PC-3 (cell line): ENCODE measurements around the gene TSHZ2. TPM values are rescaled to one million over a fixed set of nuclear protein-coding genes. Genes with fewer than 3 reads are reported as not detected.

ENCODE experiments used
- ATAC-seq: fragments of 200-7000 bp; cut with Tn5 transposase; 2 replicates; pipeline ENCODE4 v1.9.1; 2020; ENCODE audit warnings: mild to moderate bottlenecking, moderate library complexity
- BruUV-seq: library from RNA; stranded (reverse); fragments of 400-500 nt; replicated peaks from 2 replicates; lab custom pipeline; 2021; lab: Mats Ljungman, UMichigan
- CTCF ChIA-PET: fragments of 300-600 bp; sonication (Branson Sonifier 250); formaldehyde crosslinking; loops from one replicate; lab custom pipeline; 2022; ENCODE audit warnings: antibody characterized with exemption; lab: Charles Lee
- POLR2A ChIA-PET: fragments of 300-600 bp; sonication (Branson Sonifier 250); formaldehyde crosslinking; loops from one replicate; lab custom pipeline; 2022; ENCODE audit warnings: antibody characterized with exemption; ENCODE audit not compliant: unreplicated experiment; lab: Charles Lee
- DNase-seq: peaks from one replicate; pipeline ENCODE4 v3.0.0-alpha.2; 2015
- H2AFZ ChIP-seq: fragments of 300-600 bp; sonication (generic); 2 replicates; pipeline ENCODE4 v1.6.0; 2016; ENCODE audit warnings: antibody characterized with exemption, low read length
- H3F3A ChIP-seq: fragments of 300-600 bp; sonication (generic); one replicate; pipeline ENCODE4 v1.6.0; 2017; ENCODE audit warnings: antibody characterized with exemption, low read length, control low read depth, mild to moderate bottlenecking; ENCODE audit not compliant: unreplicated experiment
- H3K27ac ChIP-seq: fragments of 300-600 bp; sonication (generic); 2 replicates; pipeline ENCODE4 v1.5.1; 2016; ENCODE audit warnings: mild to moderate bottlenecking, low read length
- H3K27me3 ChIP-seq: fragments of 300-600 bp; sonication (generic); 2 replicates; pipeline ENCODE4 v1.6.1; 2016; ENCODE audit warnings: low read length, mixed read lengths
- H3K36me3 ChIP-seq: fragments of 300-600 bp; sonication (generic); 2 replicates; pipeline ENCODE4 v1.6.1; 2016; ENCODE audit warnings: low read depth, mixed run types, low read length, mixed read lengths
- H3K4me1 ChIP-seq: fragments of 300-600 bp; sonication (generic); 2 replicates; pipeline ENCODE4 v1.5.1; 2016; ENCODE audit warnings: low read length; ENCODE audit not compliant: insufficient read depth
- H3K4me2 ChIP-seq: fragments of 300-600 bp; sonication (generic); 2 replicates; pipeline ENCODE4 v1.6.0; 2016; ENCODE audit warnings: low read length
- H3K4me3 ChIP-seq: fragments of 300-600 bp; sonication (generic); 2 replicates; pipeline ENCODE4 v1.5.1; 2016; ENCODE audit warnings: mild to moderate bottlenecking, low read length, mixed read lengths
- H3K79me2 ChIP-seq: fragments of 300-600 bp; sonication (generic); 2 replicates; pipeline ENCODE4 v1.6.1; 2017; ENCODE audit warnings: low read length, mixed read lengths
- H3K9ac ChIP-seq: fragments of 300-600 bp; sonication (generic); 2 replicates; pipeline ENCODE4 v1.6.0; 2016; ENCODE audit warnings: mild to moderate bottlenecking, low read length
- H3K9me2 ChIP-seq: fragments of 300-600 bp; sonication (generic); replicated peaks from 2 replicates; pipeline ENCODE4 v1.6.1; 2016; ENCODE audit warnings: mixed run types, low read length, mixed read lengths
- H3K9me3 ChIP-seq: fragments of 300-600 bp; sonication (generic); 2 replicates; pipeline ENCODE4 v1.6.1; 2016; ENCODE audit warnings: low read length, mixed read lengths
- H4K20me1 ChIP-seq: fragments of 300-600 bp; sonication (generic); 2 replicates; pipeline ENCODE4 v1.6.1; 2016; ENCODE audit warnings: low read length, mixed read lengths
- CTCF ChIP-seq: fragments of 300-600 bp; sonication (generic); conservative IDR thresholded peaks from 2 replicates; pipeline ENCODE4 v1.5.1; 2017; ENCODE audit warnings: antibody characterized with exemption, low read depth, mild to moderate bottlenecking, low read length
- EZH2 ChIP-seq: fragments of 300-600 bp; sonication (generic); IDR thresholded peaks from one replicate; pipeline ENCODE4 v1.6.1; 2017; ENCODE audit warnings: antibody characterized with exemption, mild to moderate bottlenecking, low read length; ENCODE audit not compliant: unreplicated experiment
- EZH2phosphoT487 ChIP-seq: fragments of 300-600 bp; sonication (generic); IDR thresholded peaks from 2 replicates; pipeline ENCODE4 v1.6.1; 2018; ENCODE audit warnings: mild to moderate bottlenecking, antibody characterized with exemption, low read length, borderline replicate concordance
- intact Hi-C: fragments of 100-400 bp; cut with micrococcal nuclease; formaldehyde crosslinking; loops from 2 replicates; pipeline ENCODE4 v1.9.0; 2023
- total RNA-seq: library from RNA; depleted of rRNA; stranded (reverse); fragments of >200 nt; gene quantifications from 2 replicates; pipeline ENCODE4 v1.2.3, GENCODE V29; 2014

The TSHZ2 gene
- total RNA-seq, 1 experiment from 2014 or later, result not detected

GRCh38 chr20:53352727-53353440 is 380.7 kb downstream of the TSHZ2 start:
- CTCF ChIA-PET, result no interaction called here
- ATAC-seq (no peak), DNase-seq (no peak)
- Histone ChIP-seq H3K4me3 (no peak overlapping the region), H3K36me3 (no peaks in the 10 kb centered on the region), H3K9me3 (peaks cover 5% of the 10 kb centered on the region; the same call in 1 of the 2 replicates), H3K9ac (no peak overlapping the region), H3K4me1 (no peaks in the 10 kb centered on the region), H3K27ac (no peak overlapping the region), H3K27me3 (peaks cover 43% of the 10 kb centered on the region), H2AFZ (no peak overlapping the region), H3K9me2 (no peaks in the 10 kb centered on the region), H3K4me2 (no peak overlapping the region), H3F3A (no peaks in the 10 kb centered on the region), H3K79me2 (no peaks in the 10 kb centered on the region), H4K20me1 (no peaks in the 10 kb centered on the region)
- POLR2A ChIA-PET, result no interaction called here
- no TSS peak for BruUV-seq
- intact Hi-C loops, result no loop called here
- TF ChIP-seq CTCF, result no peak
- TF ChIP-seq EZH2phosphoT487, result no peak
- TF ChIP-seq EZH2, result no peak

GRCh38 chr20:53354314-53354713 is 382.2 kb downstream of the TSHZ2 start:
- Histone ChIP-seq H3K4me2 (no peak overlapping the region), H3K9me3 (peaks cover 5% of the 10 kb centered on the region; the same call in 1 of the 2 replicates), H3K4me1 (no peaks in the 10 kb centered on the region), H3K27ac (no peak overlapping the region), H3K36me3 (no peaks in the 10 kb centered on the region), H3F3A (no peaks in the 10 kb centered on the region), H3K4me3 (no peak overlapping the region), H3K79me2 (no peaks in the 10 kb centered on the region), H3K9me2 (no peaks in the 10 kb centered on the region), H4K20me1 (no peaks in the 10 kb centered on the region), H2AFZ (no peak overlapping the region), H3K27me3 (peaks cover 45% of the 10 kb centered on the region), H3K9ac (no peak overlapping the region)
- ATAC-seq (no peak), DNase-seq (no peak)
- TF ChIP-seq CTCF, result no peak
- ChIA-PET POLR2A (no interaction called here), CTCF (no interaction called here)
- BruUV-seq, result no TSS peak
- intact Hi-C loops, result no loop called here

- no peak overlapping the region for H2AFZ ChIP-seq
- CTCF ChIA-PET, result no interaction called here
- H3F3A ChIP-seq, result no peaks in the 10 kb centered on the region
- peaks cover 50% of the 10 kb centered on the region for H3K27me3 ChIP-seq
- H3K9me2 ChIP-seq, result no peaks in the 10 kb centered on the region
- H3K9ac ChIP-seq, result no peak overlapping the region
- no peak for TF ChIP-seq EZH2phosphoT487
- TF ChIP-seq EZH2, result no peak
- no peak for TF ChIP-seq CTCF
- BruUV-seq, result no TSS peak
- H4K20me1 ChIP-seq, result no peaks in the 10 kb centered on the region
- peaks cover 5% of the 10 kb centered on the region; the same call in 1 of the 2 replicates for H3K9me3 ChIP-seq
- H3K4me1 ChIP-seq, result no peaks in the 10 kb centered on the region
- POLR2A ChIA-PET, result no interaction called here
- no peak for DNase-seq
- intact Hi-C loops, result no loop called here
- no peak overlapping the region for H3K4me2 ChIP-seq
- H3K36me3 ChIP-seq, result no peaks in the 10 kb centered on the region
- no peaks in the 10 kb centered on the region for H3K79me2 ChIP-seq
- no peak for ATAC-seq
- H3K4me3 ChIP-seq, result no peak overlapping the region
- H3K27ac ChIP-seq, result no peak overlapping the region
Observed at GRCh38 chr20:53355790-53356189, 383.6 kb downstream of the TSHZ2 start.
